Astrocyte (in vitro differentiated cells and primary cell): ENCODE measurements around the gene DNAH1. TPM values are rescaled to one million over a fixed set of nuclear protein-coding genes. Genes with fewer than 3 reads are reported as not detected.

Experiments
- DNase-seq: peaks from one replicate; pipeline ENCODE4 v3.0.0-alpha.2; 2010; ENCODE audit warnings: low read depth
- FAIRE-seq: peaks from 2 replicates; lab custom pipeline; 2011; peaks lifted over from hg19 to GRCh38; lab: Jason Lieb, UNC
- H2AFZ ChIP-seq: 2 replicates; pipeline ENCODE4 v1.6.0; 2012; ENCODE audit warnings: low read depth, low read length, inconsistent platforms
- H3K27ac ChIP-seq: 2 replicates; pipeline ENCODE4 v1.5.1; 2011; ENCODE audit warnings: low read depth, low read length, inconsistent platforms
- H3K27me3 ChIP-seq: 2 replicates; pipeline ENCODE4 v1.6.0; 2011; ENCODE audit warnings: low read length, inconsistent platforms; ENCODE audit not compliant: insufficient read depth
- H3K36me3 ChIP-seq: 2 replicates; pipeline ENCODE4 v1.5.1; 2011; ENCODE audit warnings: low read length, inconsistent platforms; ENCODE audit not compliant: insufficient read depth
- H3K4me1 ChIP-seq: 2 replicates; pipeline ENCODE4 v1.5.1; 2011; ENCODE audit warnings: low read length, inconsistent platforms; ENCODE audit not compliant: insufficient read depth
- H3K4me2 ChIP-seq: 2 replicates; pipeline ENCODE4 v1.6.0; 2012; ENCODE audit warnings: low read length, inconsistent platforms
- H3K4me3 ChIP-seq: 2 replicates; pipeline ENCODE4 v1.5.1; 2011; ENCODE audit warnings: low read depth, mild to moderate bottlenecking, low read length, inconsistent platforms; ENCODE audit not compliant: insufficient read depth
- H3K79me2 ChIP-seq: 2 replicates; pipeline ENCODE4 v1.6.0; 2012; ENCODE audit warnings: mild to moderate bottlenecking, low read length, inconsistent platforms; ENCODE audit not compliant: insufficient read depth
- H3K9ac ChIP-seq: 2 replicates; pipeline ENCODE4 v1.6.0; 2012; ENCODE audit warnings: mild to moderate bottlenecking, low read length, inconsistent platforms
- H3K9me3 ChIP-seq: 2 replicates; pipeline ENCODE4 v1.5.1; 2012; ENCODE audit warnings: low read depth, mild to moderate bottlenecking, low read length, inconsistent platforms; ENCODE audit not compliant: insufficient read depth
- H4K20me1 ChIP-seq: 2 replicates; pipeline ENCODE4 v1.6.0; 2012; ENCODE audit warnings: low read length, inconsistent platforms; ENCODE audit not compliant: insufficient read depth
- H3K27ac Mint-ChIP-seq: one replicate; pipeline ENCODE4 v1.8.0; 2021; ENCODE audit warnings: mild to moderate bottlenecking, mixed read lengths; ENCODE audit not compliant: unreplicated experiment
- H3K27me3 Mint-ChIP-seq: one replicate; pipeline ENCODE4 v1.8.0; 2021; ENCODE audit warnings: low read depth, mixed read lengths; ENCODE audit not compliant: unreplicated experiment
- H3K36me3 Mint-ChIP-seq: one replicate; pipeline ENCODE4 v1.8.0; 2021; ENCODE audit warnings: low read depth, mixed read lengths; ENCODE audit not compliant: unreplicated experiment
- H3K4me1 Mint-ChIP-seq: one replicate; pipeline ENCODE4 v1.8.0; 2021; ENCODE audit warnings: low read depth, mixed read lengths; ENCODE audit not compliant: unreplicated experiment
- H3K4me3 Mint-ChIP-seq: one replicate; pipeline ENCODE4 v1.8.0; 2021; ENCODE audit warnings: mild to moderate bottlenecking, moderate library complexity, mixed read lengths; ENCODE audit not compliant: unreplicated experiment
- H3K9me3 Mint-ChIP-seq: one replicate; pipeline ENCODE4 v1.8.0; 2021; ENCODE audit warnings: mild to moderate bottlenecking, mixed read lengths; ENCODE audit not compliant: unreplicated experiment
- EZH2 ChIP-seq: IDR thresholded peaks from 2 replicates; pipeline ENCODE4 v1.6.1; 2012; ENCODE audit warnings: mild to moderate bottlenecking, low read length, inconsistent platforms; ENCODE audit not compliant: insufficient read depth
- total RNA-seq: library from RNA; stranded (reverse); gene quantifications from 2 replicates; pipeline ENCODE4 v1.2.1, GENCODE V29; 2021
- TF ChIP-seq, protein P1 (sequence below): IDR thresholded peaks from 2 replicates; pipeline ENCODE4 v1.5.1; 2011; ENCODE audit warnings: low read depth, mild to moderate bottlenecking, inconsistent platforms, low read length, moderate library complexity; ENCODE audit not compliant: insufficient read depth

Gene DNAH1
- total RNA-seq, 1 donor from 2014 or later = 2.3 TPM

DNA sequence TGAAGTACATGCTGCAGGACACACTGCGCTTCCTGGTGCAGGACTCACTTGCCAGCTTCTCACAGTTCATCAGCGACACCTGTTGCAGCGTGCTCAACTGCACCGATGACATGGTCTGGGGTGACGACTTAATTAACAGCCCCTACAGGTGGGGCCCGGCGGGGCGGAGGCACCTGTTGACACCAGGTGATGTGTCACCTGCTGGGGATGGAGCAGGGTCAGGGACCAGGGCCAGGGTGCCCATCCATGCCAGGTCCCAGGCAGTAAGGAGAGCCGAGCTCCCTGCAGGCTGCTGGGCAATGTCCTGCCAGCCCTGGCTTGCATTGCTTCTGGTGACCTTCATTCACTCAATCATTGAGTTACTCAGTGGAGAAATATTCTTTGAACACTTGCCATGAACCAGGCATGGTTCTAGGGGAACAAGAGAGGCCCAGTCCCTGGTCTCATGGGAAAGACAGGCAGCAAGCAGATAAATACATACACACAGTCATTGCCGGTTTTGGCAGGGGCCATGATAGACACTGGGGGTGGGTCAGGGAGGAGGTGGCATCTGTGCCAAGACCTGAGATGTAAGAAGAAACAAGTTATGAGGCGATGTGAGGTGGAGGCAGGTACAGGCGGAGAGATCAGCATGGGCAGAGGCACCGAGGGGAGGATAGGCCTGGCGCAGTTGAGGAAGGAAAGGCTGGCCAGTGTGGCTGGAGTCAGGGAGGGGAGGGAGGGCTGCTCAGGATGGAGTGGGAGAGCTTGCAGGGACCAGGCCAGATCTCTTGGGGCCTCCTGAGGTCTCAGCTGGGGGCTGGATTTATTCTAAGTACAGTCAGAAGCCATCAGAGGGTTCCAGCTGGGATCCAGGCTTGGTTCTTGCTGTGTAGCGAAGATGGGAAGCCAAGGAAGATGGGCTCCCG, 30.8 kb downstream of the DNAH1 start:
- no peaks in the 10 kb centered on the region for H3K9me3 ChIP-seq
- no peaks in the 10 kb centered on the region for H3K4me1 ChIP-seq
- no peaks in the 10 kb centered on the region for H3K79me2 ChIP-seq
- H3K27me3 Mint-ChIP-seq = peaks cover 40% of the 10 kb centered on the region
- DNase-seq (peak; percentile 39), FAIRE-seq (no peak)
- H3K4me1 Mint-ChIP-seq = no peaks in the 10 kb centered on the region
- H4K20me1 ChIP-seq = no peaks in the 10 kb centered on the region
- H3K4me2 ChIP-seq = no peak overlapping the region
- H3K27me3 ChIP-seq = no peaks in the 10 kb centered on the region
- no peak overlapping the region for H3K27ac Mint-ChIP-seq
- H3K27ac ChIP-seq = no peak overlapping the region
- no peak overlapping the region for H3K4me3 Mint-ChIP-seq
- no peak overlapping the region for H3K4me3 ChIP-seq
- H2AFZ ChIP-seq = no peak overlapping the region
- H3K36me3 ChIP-seq = no peaks in the 10 kb centered on the region
- H3K9ac ChIP-seq = no peak overlapping the region
- peaks cover 17% of the 10 kb centered on the region for H3K36me3 Mint-ChIP-seq
- H3K9me3 Mint-ChIP-seq = peaks cover 1% of the 10 kb centered on the region
- TF ChIP-seq, protein P1, sequence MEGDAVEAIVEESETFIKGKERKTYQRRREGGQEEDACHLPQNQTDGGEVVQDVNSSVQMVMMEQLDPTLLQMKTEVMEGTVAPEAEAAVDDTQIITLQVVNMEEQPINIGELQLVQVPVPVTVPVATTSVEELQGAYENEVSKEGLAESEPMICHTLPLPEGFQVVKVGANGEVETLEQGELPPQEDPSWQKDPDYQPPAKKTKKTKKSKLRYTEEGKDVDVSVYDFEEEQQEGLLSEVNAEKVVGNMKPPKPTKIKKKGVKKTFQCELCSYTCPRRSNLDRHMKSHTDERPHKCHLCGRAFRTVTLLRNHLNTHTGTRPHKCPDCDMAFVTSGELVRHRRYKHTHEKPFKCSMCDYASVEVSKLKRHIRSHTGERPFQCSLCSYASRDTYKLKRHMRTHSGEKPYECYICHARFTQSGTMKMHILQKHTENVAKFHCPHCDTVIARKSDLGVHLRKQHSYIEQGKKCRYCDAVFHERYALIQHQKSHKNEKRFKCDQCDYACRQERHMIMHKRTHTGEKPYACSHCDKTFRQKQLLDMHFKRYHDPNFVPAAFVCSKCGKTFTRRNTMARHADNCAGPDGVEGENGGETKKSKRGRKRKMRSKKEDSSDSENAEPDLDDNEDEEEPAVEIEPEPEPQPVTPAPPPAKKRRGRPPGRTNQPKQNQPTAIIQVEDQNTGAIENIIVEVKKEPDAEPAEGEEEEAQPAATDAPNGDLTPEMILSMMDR = no peak
- no peak for TF ChIP-seq EZH2

DNA sequence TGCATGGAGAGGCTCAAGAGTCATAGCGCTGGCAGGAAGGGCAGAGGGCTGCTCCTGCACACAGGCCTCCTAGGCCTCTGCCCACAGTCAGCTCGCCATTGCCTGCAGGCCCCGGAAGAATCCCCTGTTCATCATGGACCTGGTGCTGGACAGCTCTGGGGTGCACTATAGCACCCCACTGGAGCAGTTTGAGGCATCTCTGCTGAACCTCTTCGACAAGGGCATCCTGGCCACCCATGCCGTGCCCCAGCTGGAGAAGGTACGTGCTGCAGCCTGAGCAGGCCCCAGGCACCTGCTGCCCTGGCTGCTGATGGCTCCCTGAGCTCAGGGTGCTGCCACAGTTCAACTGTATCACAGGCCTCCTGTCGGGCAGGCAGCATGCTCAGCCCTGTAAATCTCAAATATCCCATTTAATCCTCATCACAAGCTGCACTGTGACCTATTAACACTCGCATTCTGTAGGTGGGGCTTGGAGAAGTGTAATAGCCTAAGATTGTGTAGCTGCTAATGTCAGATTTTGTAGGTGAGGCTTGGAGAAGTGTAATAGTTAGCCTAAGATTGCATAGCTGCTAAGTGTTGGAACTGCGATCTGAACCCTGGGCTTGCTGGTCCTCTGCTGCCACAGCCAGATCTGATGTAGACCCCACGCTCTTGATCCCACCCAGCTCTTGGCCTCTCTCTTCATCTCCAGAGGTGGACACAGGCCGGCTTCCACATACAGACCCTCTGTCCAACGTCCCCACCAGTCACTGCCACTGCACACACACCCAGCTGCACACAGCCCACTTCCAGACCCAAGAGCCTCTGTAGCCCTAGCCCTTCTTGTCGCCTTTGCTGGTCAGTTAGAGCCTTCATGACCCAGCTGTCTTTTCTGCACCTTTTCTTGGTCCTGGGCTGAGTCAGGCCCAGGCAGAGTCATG, 31.9 kb downstream of the DNAH1 start:
- Mint-ChIP-seq H3K9me3 (peaks cover 1% of the 10 kb centered on the region), H3K27ac (peak overlapping the region; percentile 20), H3K36me3 (peaks cover 23% of the 10 kb centered on the region), H3K4me1 (no peaks in the 10 kb centered on the region), H3K4me3 (no peak overlapping the region), H3K27me3 (peaks cover 29% of the 10 kb centered on the region)
- FAIRE-seq (no peak), DNase-seq (no peak)
- Histone ChIP-seq H3K79me2 (no peaks in the 10 kb centered on the region), H3K4me1 (no peaks in the 10 kb centered on the region), H3K27ac (no peak overlapping the region), H3K4me3 (no peak overlapping the region), H3K4me2 (no peak overlapping the region), H3K36me3 (no peaks in the 10 kb centered on the region), H4K20me1 (no peaks in the 10 kb centered on the region), H3K9ac (no peak overlapping the region), H2AFZ (no peak overlapping the region), H3K9me3 (no peaks in the 10 kb centered on the region), H3K27me3 (no peaks in the 10 kb centered on the region)
- TF ChIP-seq, protein P1 = no peak
- TF ChIP-seq EZH2 = no peak
